HG03025 (cell line): ENCODE results near the gene NFE2L3.
"Not testable (repeated sequence)": the region's sequence is repeated elsewhere in the genome, so short reads cannot be mapped to it uniquely, and the experiment has no call there.

Experiments used
- ATAC-seq: cut with Tn5 transposase; IDR thresholded peaks from one replicate; pipeline ENCODE4 v1.9.1; 2021; ENCODE audit warnings: mild to moderate bottlenecking, moderate library complexity; ENCODE audit not compliant: unreplicated experiment, low FRiP score

NFE2L3 gene

DNA sequence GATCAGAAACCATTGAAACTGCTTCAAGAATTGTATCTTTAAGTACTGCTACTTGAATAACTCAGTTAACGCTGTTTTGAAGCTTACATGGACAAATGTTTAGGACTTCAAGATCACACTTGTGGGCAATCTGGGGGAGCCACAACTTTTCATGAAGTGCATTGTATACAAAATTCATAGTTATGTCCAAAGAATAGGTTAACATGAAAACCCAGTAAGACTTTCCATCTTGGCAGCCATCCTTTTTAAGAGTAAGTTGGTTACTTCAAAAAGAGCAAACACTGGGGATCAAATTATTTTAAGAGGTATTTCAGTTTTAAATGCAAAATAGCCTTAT lies 33.8 kb downstream of the NFE2L3 start:
- ATAC-seq: no peak

DNA sequence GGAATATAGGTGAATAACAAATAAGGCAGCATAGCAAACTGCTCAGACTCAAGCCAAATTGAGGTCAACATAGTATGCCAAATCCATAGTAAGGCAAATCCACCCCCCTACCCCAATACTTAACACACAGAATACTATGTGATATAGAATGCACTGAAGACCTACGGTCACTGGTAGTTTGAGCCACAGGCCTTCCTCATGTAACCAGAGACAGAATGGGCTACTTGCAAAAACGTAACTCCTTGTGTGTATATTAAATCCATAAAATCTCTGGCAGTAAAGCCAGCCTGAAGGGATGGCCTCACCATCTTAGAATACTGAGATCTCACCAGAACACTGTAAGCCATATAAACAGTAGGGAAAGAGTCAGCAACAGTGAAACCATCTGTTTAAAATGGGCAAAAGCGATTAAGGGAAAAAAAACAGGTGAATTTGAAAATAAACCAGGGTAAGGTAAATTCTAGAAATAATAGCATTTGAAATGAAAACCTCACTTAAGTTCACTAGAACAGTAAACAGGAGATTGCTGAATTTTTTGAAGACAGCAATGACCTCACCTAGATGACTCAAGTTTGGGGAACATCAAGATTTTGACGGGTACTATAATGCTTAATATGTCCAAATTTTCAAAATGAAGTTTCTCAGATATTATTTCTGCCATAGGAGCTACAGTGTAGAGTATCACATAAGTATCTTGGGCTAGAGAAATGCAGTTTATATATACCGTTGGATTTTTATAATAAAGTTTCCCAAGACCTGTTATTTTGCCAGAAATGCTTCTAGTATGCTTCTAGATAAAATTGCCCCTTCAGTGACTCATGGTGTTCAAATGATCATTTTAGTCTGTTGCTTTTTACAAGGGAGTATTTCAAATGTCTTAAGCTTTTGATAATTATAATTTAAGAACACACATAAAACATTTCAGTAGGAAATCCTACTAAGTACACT lies 34.6 kb downstream of the NFE2L3 start:
- no peak for ATAC-seq

DNA sequence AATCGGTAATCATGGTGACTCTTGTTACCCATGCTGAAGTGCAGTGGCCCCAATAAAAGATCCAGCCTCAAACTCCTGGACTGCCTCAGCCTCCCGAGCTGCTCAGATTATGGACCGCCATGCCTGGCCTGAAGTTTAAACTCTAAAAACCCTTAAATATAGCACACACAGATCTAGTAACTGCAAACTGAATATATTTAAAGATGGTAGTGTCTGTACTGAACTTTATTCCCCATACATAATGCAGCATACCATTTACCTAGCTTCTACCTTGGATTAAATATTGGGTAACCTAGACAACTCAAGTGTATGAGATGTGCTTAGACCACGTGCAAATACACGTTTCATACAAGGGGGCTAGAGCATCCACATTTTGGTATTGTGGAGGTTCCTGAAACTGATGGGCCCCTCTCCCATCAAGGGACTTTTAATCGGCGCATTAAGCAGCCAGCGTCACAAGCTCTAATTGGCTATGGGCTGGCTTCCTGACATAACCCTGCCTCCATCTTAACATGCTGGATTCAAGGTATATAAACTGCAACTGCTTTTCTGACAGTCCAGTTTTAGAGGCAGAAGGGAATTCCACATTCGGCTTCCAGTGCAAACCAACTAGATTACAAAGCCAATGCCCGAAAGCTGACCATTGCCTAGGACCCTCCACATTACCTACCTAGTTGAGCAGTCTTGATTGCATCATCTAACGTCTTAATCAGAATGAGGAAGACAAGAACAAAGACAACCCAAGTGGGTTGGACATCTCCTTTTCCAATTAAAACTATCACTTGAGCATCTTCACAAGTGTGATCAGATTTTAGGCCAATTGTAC lies 35.6 kb downstream of the NFE2L3 start:
- no peak for ATAC-seq

DNA sequence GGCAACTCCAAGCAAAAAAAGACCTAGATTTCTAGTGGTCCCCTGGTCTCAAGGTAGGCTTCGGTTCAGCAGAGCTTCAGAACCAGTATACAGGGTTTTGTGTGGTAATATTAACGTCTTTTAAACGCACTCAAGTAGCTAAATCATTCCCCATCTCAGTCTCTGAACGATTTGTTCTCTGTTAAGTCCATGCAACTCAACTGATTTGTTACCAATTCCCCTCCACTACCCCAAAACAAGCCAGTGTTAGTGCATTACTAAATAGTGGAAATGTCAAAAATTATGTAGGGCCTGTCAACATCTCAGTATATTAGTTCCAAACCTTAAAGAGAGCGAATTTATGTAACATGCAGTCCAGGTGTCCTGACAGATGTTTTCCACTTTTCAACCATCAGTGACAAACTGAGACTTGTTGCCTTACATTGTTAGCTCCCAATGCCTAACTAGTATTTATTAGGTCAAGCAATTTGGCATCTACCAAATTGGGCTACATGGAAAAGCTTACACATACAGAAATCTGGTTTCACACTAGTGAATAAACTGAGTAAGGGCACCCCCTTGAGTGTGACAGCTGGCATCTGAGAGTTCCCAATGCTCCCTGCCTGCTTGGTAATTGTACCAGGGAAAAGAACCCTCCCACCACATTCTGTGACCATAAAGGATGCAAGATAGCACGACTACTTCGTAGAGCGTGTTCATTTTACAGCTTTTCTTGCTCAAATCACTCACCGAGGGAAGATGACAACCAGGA lies 36.4 kb downstream of the NFE2L3 start:
- no peak for ATAC-seq

GRCh38 chr7:26188957-26189541 lies 37.1 kb downstream of the NFE2L3 start:
- no peak for ATAC-seq

DNA sequence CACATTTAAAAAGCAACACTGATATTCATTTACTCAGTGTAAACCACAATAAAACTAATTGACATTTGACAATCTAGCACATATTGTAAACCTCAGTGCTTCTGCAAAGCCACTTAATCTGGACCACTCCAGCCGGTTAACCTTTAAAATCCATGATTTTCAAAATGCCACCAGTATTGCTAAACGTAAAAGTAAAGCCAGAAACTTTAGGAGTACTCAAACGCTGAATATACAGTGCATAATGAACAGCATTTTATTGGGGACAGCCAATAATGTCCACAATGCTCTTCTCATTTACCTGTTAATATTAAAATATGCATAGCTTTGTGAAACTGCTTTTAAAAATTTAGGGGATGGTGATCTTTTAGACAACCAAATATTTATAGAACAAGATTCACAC lies 37.7 kb downstream of the NFE2L3 start:
- ATAC-seq: no peak

- ATAC-seq: no peak
These were observed 38.4 kb downstream of the NFE2L3 start for GRCh38 chr7:26190417-26190869.

GRCh38 chr7:26191233-26191973 lies 39.4 kb downstream of the NFE2L3 start:
- ATAC-seq: no peak

DNA sequence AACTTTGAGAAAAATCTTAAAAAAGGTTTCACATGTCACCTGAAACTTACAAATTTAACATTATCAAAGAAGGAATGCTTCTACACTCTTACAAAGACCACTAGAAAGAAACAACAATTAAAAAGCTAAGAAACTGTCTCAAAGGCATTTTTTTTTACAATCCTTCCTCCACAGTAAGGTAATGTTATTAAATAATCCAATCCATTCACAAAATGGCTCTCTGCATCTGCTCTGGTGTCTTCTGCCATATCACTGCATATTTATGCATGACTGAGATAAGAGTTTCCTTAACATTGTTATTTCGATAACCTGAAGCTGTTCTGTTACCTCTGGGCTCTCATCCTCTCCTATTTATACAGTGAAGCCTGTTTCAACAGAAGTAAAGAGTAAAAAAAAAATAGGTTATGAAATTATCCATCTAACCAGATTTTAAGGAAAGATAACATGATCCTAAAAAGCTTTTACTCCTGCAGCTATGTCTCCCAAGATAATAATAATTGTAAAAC lies 40.0 kb downstream of the NFE2L3 start:
- no peak for ATAC-seq

DNA sequence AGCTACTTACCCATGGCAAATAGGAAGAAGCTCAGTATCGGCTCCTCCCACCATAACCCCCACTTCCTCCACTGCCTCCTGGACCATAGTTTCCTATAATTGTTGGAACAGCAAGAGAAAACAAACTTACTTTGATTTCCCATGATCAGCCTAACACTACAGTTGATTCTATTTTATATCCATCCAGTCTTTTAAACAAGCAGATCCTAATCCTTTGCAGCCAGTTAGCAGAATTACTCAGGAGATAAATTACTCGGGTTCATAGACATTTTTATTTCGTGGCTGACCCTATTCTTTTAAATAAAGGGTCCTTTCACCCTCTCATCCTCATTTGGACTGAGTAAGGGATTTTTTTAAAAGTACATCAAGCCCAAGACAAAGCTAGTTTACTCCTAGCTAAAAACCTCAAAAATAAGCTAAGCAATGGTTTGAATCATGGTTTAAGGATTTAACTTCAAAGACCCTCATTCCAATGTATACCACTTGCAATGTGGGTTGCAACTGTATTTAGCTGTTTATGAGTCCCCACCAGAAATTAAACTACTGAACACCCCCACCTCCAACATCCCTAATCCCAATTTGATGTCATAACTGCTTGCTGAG lies 40.6 kb downstream of the NFE2L3 start:
- no peak for ATAC-seq

DNA sequence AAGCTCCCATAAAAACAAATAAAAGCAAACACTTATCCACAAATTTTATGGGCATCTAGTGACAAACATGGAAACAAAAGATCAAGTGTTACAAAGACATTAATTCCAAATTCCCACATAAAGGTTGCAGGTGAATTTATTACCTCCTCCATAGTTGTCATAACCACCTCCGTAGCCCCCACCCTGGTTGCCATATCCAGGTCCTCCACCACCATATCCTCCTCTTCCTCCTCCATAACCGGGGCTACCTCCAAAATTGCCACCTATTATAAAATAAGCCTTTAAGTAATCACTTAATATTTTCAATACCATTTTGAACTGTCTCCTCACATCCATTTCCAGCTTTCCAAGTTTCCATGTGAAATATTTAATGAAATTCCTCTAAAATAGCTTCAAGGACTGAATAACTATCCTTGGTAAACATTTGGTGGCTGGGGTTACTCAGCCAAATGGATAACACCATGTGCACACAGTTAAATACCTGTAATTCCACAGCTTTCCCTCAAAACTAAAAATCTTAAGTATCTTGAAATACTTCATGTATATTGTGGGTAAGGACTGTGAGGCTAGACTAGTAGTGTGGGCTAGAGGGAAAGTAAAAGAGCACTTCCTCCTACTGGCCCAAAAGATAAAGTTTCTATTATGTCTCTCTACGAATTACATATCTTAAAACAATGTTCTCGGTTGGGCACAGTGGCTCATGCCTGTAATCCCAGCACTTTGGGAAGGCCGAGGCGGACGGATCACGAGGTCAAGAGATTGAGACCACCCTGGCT lies 41.6 kb downstream of the NFE2L3 start:
- ATAC-seq: no peak

GRCh38 chr7:26194764-26195163 lies 42.8 kb downstream of the NFE2L3 start:
- not testable (repeated sequence) for ATAC-seq

- ATAC-seq: no peak
These were observed 43.2 kb downstream of the NFE2L3 start for GRCh38 chr7:26195182-26195581.

GRCh38 chr7:26195867-26196657 lies 44.1 kb downstream of the NFE2L3 start:
- ATAC-seq: no peak

DNA sequence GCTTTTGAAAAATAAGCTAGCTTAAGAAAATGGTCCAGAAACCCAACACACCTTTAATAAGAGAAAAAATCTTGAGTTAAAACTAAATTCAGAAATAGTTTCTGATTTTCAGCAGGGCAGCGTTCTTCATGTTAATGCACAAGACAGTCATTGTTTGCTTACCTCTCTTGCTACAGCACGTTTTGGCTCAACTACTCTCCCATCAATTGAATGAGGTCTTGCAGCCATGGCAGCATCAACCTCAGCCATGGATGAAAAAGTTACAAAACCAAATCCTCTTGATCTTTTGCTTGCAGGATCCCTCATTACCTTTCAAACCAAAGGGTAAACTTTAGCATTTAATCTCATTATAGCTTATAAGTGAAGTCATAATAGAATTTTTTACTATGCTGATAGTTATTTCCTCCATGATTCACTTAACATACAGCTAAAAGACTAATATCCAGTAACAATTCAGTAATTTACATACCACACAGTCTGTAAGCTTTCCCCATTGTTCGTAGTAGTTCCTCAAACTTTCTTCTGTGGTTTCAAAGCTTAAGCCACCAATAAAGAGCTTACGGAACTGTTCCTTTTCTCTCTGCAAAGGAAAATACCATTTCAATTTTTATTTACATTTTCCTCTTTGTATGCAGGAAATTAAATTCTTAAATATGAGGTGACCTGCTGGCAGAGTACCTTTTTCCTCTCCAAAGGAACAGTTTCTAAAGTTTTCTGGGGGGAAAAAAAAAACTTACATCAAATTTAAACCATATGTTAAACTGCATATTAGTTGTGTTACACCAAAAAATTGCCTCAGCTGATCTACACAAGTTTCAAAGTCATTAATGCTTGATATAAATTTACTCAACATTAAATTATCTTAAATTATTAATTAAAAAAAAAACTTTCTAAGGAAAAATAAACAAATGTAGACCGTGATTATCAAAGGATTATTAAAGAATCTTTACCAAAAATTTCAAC lies 45.4 kb downstream of the NFE2L3 start:
- no peak for ATAC-seq

DNA sequence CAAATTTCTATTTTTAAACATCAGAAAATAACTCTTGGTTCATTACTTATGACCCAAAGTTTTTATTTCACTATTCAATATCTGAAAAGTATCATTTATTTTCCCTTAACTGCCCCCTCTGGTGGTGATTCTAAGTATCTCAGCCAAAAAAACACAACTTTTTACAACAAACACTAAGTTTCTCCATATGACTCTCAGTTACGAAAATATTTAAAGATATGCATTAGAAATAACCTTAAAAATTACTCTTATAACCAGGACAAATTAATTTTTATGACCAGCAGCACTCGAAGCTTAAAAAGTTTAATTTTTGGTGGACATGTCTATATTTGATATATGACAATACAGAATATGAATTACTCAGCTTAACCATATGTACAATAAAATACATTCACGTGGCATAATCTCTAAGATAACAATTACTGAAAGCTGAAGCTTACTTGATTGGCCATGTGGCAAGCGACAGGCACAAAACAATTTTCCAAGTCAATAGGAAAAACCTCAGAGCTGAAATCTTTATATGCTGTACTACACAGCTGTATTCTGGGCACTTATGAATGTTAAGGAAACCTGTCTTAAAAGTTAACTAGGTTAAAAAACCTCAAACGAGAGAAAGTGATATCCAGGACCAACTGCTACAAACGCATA lies 46.3 kb downstream of the NFE2L3 start:
- no peak for ATAC-seq
